Natural killer cell treated with Interleukin-12 subunit alpha and Interleukin-12 subunit beta and Interleukin-15 and Interleukin-18, amount 100 ng/mL, for 72 hours (primary cell): ENCODE measurements around the gene ME1. TPM values are rescaled to one million over a fixed set of nuclear protein-coding genes. Genes with fewer than 3 reads are reported as not detected.

Experiments
- ATAC-seq, 2 donors: fragments of 150-1000 bp; cut with Tn5 transposase in 1 of 2; sonication (Bioruptor Pico), chemical (Tn5 transposase) in 1 of 2; 2 replicates each; pipeline ENCODE4 v1.10.0; 2021
- DNase-seq: peaks from one replicate; pipeline ENCODE4 v3.0.0; 2022; ENCODE audit warnings: low spot score
- H3K27ac Mint-ChIP-seq, 2 donors: 1 replicate in 1 of 2; 2 replicates in 1 of 2; pipeline ENCODE4 v1.8.0; 2022; ENCODE audit warnings: mixed read lengths in 2 of 2, mild to moderate bottlenecking in 1 of 2, moderate library complexity in 1 of 2
- H3K27me3 Mint-ChIP-seq, 2 donors: 1 replicate in 1 of 2; 2 replicates in 1 of 2; pipeline ENCODE4 v1.8.0; 2022; ENCODE audit warnings: mixed read lengths in 2 of 2
- H3K36me3 Mint-ChIP-seq: one replicate; pipeline ENCODE4 v1.8.0; 2022; ENCODE audit warnings: mixed read lengths
- H3K4me1 Mint-ChIP-seq, 2 donors: 1 replicate in 1 of 2; 2 replicates in 1 of 2; pipeline ENCODE4 v1.8.0; 2022; ENCODE audit warnings: low read depth in 2 of 2, mixed read lengths in 2 of 2, mild to moderate bottlenecking in 1 of 2
- H3K4me3 Mint-ChIP-seq: one replicate; pipeline ENCODE4 v1.8.0; 2022; ENCODE audit warnings: mixed read lengths
- H3K9me3 Mint-ChIP-seq: 2 replicates; pipeline ENCODE4 v1.8.0; 2022; ENCODE audit warnings: mixed read lengths
- total RNA-seq, 2 donors: library from RNA; stranded (reverse); gene quantifications; one replicate each; pipeline ENCODE4 v1.2.3, GENCODE V29; 2022

The ME1 gene
- total RNA-seq, 2 donors from 2014 or later, result 1.3 to 1.7 TPM

- Mint-ChIP-seq H3K4me1 (no peaks in the 10 kb centered on the region), H3K27ac (no peak overlapping the region), H3K27me3 (no peaks in the 10 kb centered on the region), H3K36me3 (no peaks in the 10 kb centered on the region), H3K9me3 (no peaks in the 10 kb centered on the region), H3K4me3 (no peak overlapping the region)
- DNase-seq (no peak), ATAC-seq (no peak)
Observed at GRCh38 chr6:83417880-83418663, 12.8 kb downstream of the ME1 start.

GRCh38 chr6:83413068-83413467 is 17.8 kb downstream of the ME1 start:
- no peak overlapping the region for H3K4me3 Mint-ChIP-seq
- H3K36me3 Mint-ChIP-seq, result no peaks in the 10 kb centered on the region
- H3K27me3 Mint-ChIP-seq, result peaks cover 5 to 7% of the 10 kb centered on the region in 2 donors
- H3K4me1 Mint-ChIP-seq, result no peaks in the 10 kb centered on the region
- no peak overlapping the region for H3K27ac Mint-ChIP-seq
- no peak for DNase-seq
- no peaks in the 10 kb centered on the region for H3K9me3 Mint-ChIP-seq
- no peak for ATAC-seq

- H3K36me3 Mint-ChIP-seq, result no peaks in the 10 kb centered on the region
- DNase-seq (no peak), ATAC-seq (no peak)
- H3K9me3 Mint-ChIP-seq, result no peaks in the 10 kb centered on the region
- no peak overlapping the region for H3K27ac Mint-ChIP-seq
- peaks cover 5 to 7% of the 10 kb centered on the region in 2 donors for H3K27me3 Mint-ChIP-seq
- no peak overlapping the region for H3K4me3 Mint-ChIP-seq
- no peaks in the 10 kb centered on the region for H3K4me1 Mint-ChIP-seq
Observed at GRCh38 chr6:83411731-83412130, 19.1 kb downstream of the ME1 start.

GRCh38 chr6:83403191-83403590 is 27.7 kb downstream of the ME1 start:
- Mint-ChIP-seq H3K4me1 (no peaks in the 10 kb centered on the region), H3K9me3 (peaks cover 13% of the 10 kb centered on the region), H3K36me3 (no peaks in the 10 kb centered on the region), H3K4me3 (no peak overlapping the region), H3K27me3 (peaks cover 0 to 4% of the 10 kb centered on the region in 2 donors), H3K27ac (no peak overlapping the region)
- ATAC-seq (no peak), DNase-seq (no peak)

- Mint-ChIP-seq H3K4me3 (no peak overlapping the region), H3K36me3 (no peaks in the 10 kb centered on the region), H3K27ac (no peak overlapping the region), H3K27me3 (no peaks in the 10 kb centered on the region), H3K4me1 (peaks cover 3 to 4% of the 10 kb centered on the region in 2 donors), H3K9me3 (no peaks in the 10 kb centered on the region)
- DNase-seq (no peak), ATAC-seq (no peak)
Observed at GRCh38 chr6:83389606-83390005, 41.2 kb downstream of the ME1 start.

GRCh38 chr6:83385473-83385872 is 45.4 kb downstream of the ME1 start:
- DNase-seq (no peak), ATAC-seq (no peak)
- H3K36me3 Mint-ChIP-seq, result no peaks in the 10 kb centered on the region
- H3K27me3 Mint-ChIP-seq, result no peaks in the 10 kb centered on the region
- H3K4me3 Mint-ChIP-seq, result no peak overlapping the region
- no peaks in the 10 kb centered on the region for H3K9me3 Mint-ChIP-seq
- no peak overlapping the region for H3K27ac Mint-ChIP-seq
- H3K4me1 Mint-ChIP-seq, result peaks cover 5 to 6% of the 10 kb centered on the region in 2 donors

- no peak overlapping the region for H3K4me3 Mint-ChIP-seq
Observed at GRCh38 chr6:83384751-83385150, 46.1 kb downstream of the ME1 start.

GRCh38 chr6:83381949-83382348 is 48.9 kb downstream of the ME1 start:
- H3K4me3 Mint-ChIP-seq, result no peak overlapping the region
- H3K36me3 Mint-ChIP-seq, result no peaks in the 10 kb centered on the region
- ATAC-seq (no peak), DNase-seq (no peak)
- H3K27me3 Mint-ChIP-seq, result no peaks in the 10 kb centered on the region
- H3K27ac Mint-ChIP-seq, result no peak overlapping the region
- H3K4me1 Mint-ChIP-seq, result peaks cover 5 to 6% of the 10 kb centered on the region in 2 donors
- no peaks in the 10 kb centered on the region for H3K9me3 Mint-ChIP-seq

More at GRCh38 chr6:83384751-83385150, 46.1 kb downstream of the ME1 start:
- no peaks in the 10 kb centered on the region for H3K9me3 Mint-ChIP-seq
- no peak overlapping the region for H3K27ac Mint-ChIP-seq
- DNase-seq (no peak), ATAC-seq (no peak)
- H3K4me1 Mint-ChIP-seq, result peaks cover 5 to 6% of the 10 kb centered on the region in 2 donors
- no peaks in the 10 kb centered on the region for H3K27me3 Mint-ChIP-seq
- H3K36me3 Mint-ChIP-seq, result no peaks in the 10 kb centered on the region

- Mint-ChIP-seq H3K27ac (no peak overlapping the region), H3K9me3 (no peaks in the 10 kb centered on the region), H3K36me3 (no peaks in the 10 kb centered on the region), H3K4me3 (no peak overlapping the region), H3K4me1 (no peaks in the 10 kb centered on the region), H3K27me3 (no peaks in the 10 kb centered on the region)
- DNase-seq, result no peak
- ATAC-seq, result no peak
Observed at GRCh38 chr6:83378621-83379388, 52.0 kb downstream of the ME1 start.

GRCh38 chr6:83371423-83371822 is 59.4 kb downstream of the ME1 start:
- Mint-ChIP-seq H3K36me3 (no peaks in the 10 kb centered on the region), H3K27ac (no peak overlapping the region), H3K4me1 (no peaks in the 10 kb centered on the region), H3K4me3 (no peak overlapping the region), H3K27me3 (no peaks in the 10 kb centered on the region), H3K9me3 (no peaks in the 10 kb centered on the region)
- no peak for ATAC-seq
- DNase-seq, result no peak

- no peak overlapping the region for H3K4me3 Mint-ChIP-seq
- no peaks in the 10 kb centered on the region for H3K36me3 Mint-ChIP-seq
- DNase-seq, result no peak
- no peak overlapping the region for H3K27ac Mint-ChIP-seq
- H3K27me3 Mint-ChIP-seq, result no peaks in the 10 kb centered on the region
- no peak for ATAC-seq
- no peaks in the 10 kb centered on the region for H3K9me3 Mint-ChIP-seq
- no peaks in the 10 kb centered on the region for H3K4me1 Mint-ChIP-seq
Observed at GRCh38 chr6:83370567-83370966, 60.3 kb downstream of the ME1 start.

GRCh38 chr6:83369692-83370091 is 61.2 kb downstream of the ME1 start:
- ATAC-seq, result no peak
- no peak for DNase-seq
- Mint-ChIP-seq H3K27ac (no peak overlapping the region), H3K36me3 (no peaks in the 10 kb centered on the region), H3K27me3 (no peaks in the 10 kb centered on the region), H3K9me3 (no peaks in the 10 kb centered on the region), H3K4me3 (no peak overlapping the region), H3K4me1 (no peaks in the 10 kb centered on the region)

GRCh38 chr6:83368577-83368976 is 62.3 kb downstream of the ME1 start:
- ATAC-seq (no peak), DNase-seq (no peak)
- Mint-ChIP-seq H3K36me3 (no peaks in the 10 kb centered on the region), H3K9me3 (no peaks in the 10 kb centered on the region), H3K4me1 (no peaks in the 10 kb centered on the region), H3K27ac (no peak overlapping the region), H3K27me3 (no peaks in the 10 kb centered on the region), H3K4me3 (no peak overlapping the region)

GRCh38 chr6:83367104-83367503 is 63.7 kb downstream of the ME1 start:
- no peaks in the 10 kb centered on the region for H3K9me3 Mint-ChIP-seq
- H3K27ac Mint-ChIP-seq, result no peak overlapping the region
- H3K36me3 Mint-ChIP-seq, result no peaks in the 10 kb centered on the region
- ATAC-seq, result no peak
- DNase-seq, result no peak
- no peaks in the 10 kb centered on the region for H3K27me3 Mint-ChIP-seq
- H3K4me3 Mint-ChIP-seq, result no peak overlapping the region
- H3K4me1 Mint-ChIP-seq, result no peaks in the 10 kb centered on the region
